ENCODE results near the gene CX3CR1. TPM values are rescaled to one million over a fixed set of nuclear protein-coding genes. Genes with fewer than 3 reads are reported as not detected.
A peak's percentile ranks its signal among the peaks of the same experiment; 100 is the strongest.

Gene CX3CR1
- total and polyA plus RNA-seq, 2 experiments from 2014 or later = not detected

DNA sequence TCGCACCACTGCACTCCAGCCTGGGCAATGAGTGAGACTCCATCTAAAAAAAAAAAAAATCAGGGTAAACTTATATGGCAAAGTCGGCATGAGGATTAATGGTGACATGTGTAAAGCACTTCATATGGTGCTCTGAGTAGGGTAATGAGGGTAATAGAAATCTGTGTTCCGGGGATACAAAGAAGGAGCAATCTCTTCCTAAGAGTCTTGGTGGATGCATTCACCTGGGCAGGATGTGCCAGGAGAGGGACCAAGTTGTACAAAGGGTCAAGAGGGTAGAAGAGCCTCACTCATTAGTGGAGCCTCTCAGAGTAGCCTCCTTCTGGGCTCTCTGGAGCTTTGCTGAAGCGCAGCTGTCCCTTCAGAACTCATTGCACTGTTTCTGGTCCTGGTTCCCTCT, 9.3 kb upstream of the CX3CR1 start:
- Histone ChIP-seq H3K4me3 (no peak overlapping the region), H4K20me1 (ENCODE audit: insufficient read depth) (no peaks in the 10 kb centered on the region), H3K79me2 (ENCODE audit: insufficient read depth) (no peaks in the 10 kb centered on the region), H3K36me3 (ENCODE audit: low read depth) (no peaks in the 10 kb centered on the region), H3K27ac (no peak overlapping the region), H2AFZ (no peak overlapping the region), H3K4me2 (ENCODE audit: unreplicated experiment) (no peak overlapping the region), H3K27me3 (replicated peaks; ENCODE audit: insufficient read depth) (no peaks in the 10 kb centered on the region; the same call in 1 of the 2 replicates), H3K4me1 (ENCODE audit: insufficient read depth) (no peaks in the 10 kb centered on the region), H3K9me3 (ENCODE audit: low read depth) (no peaks in the 10 kb centered on the region), H3K9me2 (ENCODE audit: insufficient read depth) (no peaks in the 10 kb centered on the region), H3F3A (ENCODE audit: insufficient read depth) (no peaks in the 10 kb centered on the region), H3K9ac (no peak overlapping the region)
- WGBS, 2 experiments (ENCODE audit: low coverage in 1 of 2, low lambda C conversion rate in 2 of 2, missing lambda C conversion rate in 2 of 2) = 77 to 78% methylated on average over 4 of the region's 4 CpGs
- no peak for TF ChIP-seq EZH2 (IDR thresholded peaks at IDR 0.05; ENCODE audit: insufficient read depth, poor library complexity, severe bottlenecking)
- no peak for TF ChIP-seq EZH2phosphoT487 (IDR thresholded peaks at IDR 0.05; ENCODE audit: insufficient read depth, low read depth)
- in situ Hi-C loops (cut with MboI) = loop anchor here (10.0 kb wide), 1 partner anchor 194 kb away; no protein-coding TSS in a partner anchor
- DNase-seq = no peak

DNA sequence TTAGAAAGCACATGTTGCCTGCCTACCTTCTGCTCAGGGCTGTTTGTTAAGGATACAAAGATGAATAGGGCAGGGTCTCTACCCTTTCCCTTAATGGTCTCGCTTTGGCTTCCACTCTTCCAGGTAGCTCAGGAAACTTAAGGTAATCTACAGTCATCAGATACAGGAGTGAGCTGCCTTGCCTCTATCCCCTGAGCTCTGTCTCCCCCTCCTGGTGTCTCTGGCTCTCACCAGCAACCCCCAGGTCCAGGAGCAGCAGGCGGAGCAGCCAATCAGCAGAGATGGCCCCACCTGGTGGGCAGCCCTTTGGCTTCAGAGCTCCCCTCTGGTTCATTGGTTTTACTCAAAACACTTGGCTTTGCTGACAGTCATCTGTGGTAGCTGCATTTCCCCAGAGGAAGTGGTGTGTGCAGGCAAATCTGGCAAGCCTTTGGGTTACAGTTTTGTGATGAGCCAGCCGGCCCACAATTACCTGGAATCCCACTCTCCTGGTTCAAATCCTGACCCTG, 8.5 kb upstream of the CX3CR1 start:
- 26 to 30% methylated on average over 3 of the region's 3 CpGs for WGBS, 2 experiments (ENCODE audit: low coverage in 1 of 2, low lambda C conversion rate in 2 of 2, missing lambda C conversion rate in 2 of 2)
- TF ChIP-seq EZH2phosphoT487 (IDR thresholded peaks at IDR 0.05; ENCODE audit: insufficient read depth, low read depth) (no peak), EZH2 (IDR thresholded peaks at IDR 0.05; ENCODE audit: insufficient read depth, poor library complexity, severe bottlenecking) (no peak)
- no peaks in the 10 kb centered on the region for H3K36me3 ChIP-seq (ENCODE audit: low read depth)
- no peak overlapping the region for H3K4me3 ChIP-seq
- H3F3A ChIP-seq (ENCODE audit: insufficient read depth) = no peaks in the 10 kb centered on the region
- H3K27ac ChIP-seq = no peak overlapping the region
- in situ Hi-C loops (cut with MboI) = loop anchor here (10.0 kb wide), 1 partner anchor 194 kb away; no protein-coding TSS in a partner anchor
- no peak overlapping the region for H3K4me2 ChIP-seq (ENCODE audit: unreplicated experiment)
- no peak overlapping the region for H2AFZ ChIP-seq
- H3K4me1 ChIP-seq (ENCODE audit: insufficient read depth) = no peaks in the 10 kb centered on the region
- H3K79me2 ChIP-seq (ENCODE audit: insufficient read depth) = no peaks in the 10 kb centered on the region
- H3K9me3 ChIP-seq (ENCODE audit: low read depth) = no peaks in the 10 kb centered on the region
- H4K20me1 ChIP-seq (ENCODE audit: insufficient read depth) = no peaks in the 10 kb centered on the region
- no peaks in the 10 kb centered on the region for H3K9me2 ChIP-seq (ENCODE audit: insufficient read depth)
- H3K27me3 ChIP-seq (replicated peaks; ENCODE audit: insufficient read depth) = no peaks in the 10 kb centered on the region; the same call in 1 of the 2 replicates
- peak; percentile 80 for DNase-seq
- no peak overlapping the region for H3K9ac ChIP-seq

DNA sequence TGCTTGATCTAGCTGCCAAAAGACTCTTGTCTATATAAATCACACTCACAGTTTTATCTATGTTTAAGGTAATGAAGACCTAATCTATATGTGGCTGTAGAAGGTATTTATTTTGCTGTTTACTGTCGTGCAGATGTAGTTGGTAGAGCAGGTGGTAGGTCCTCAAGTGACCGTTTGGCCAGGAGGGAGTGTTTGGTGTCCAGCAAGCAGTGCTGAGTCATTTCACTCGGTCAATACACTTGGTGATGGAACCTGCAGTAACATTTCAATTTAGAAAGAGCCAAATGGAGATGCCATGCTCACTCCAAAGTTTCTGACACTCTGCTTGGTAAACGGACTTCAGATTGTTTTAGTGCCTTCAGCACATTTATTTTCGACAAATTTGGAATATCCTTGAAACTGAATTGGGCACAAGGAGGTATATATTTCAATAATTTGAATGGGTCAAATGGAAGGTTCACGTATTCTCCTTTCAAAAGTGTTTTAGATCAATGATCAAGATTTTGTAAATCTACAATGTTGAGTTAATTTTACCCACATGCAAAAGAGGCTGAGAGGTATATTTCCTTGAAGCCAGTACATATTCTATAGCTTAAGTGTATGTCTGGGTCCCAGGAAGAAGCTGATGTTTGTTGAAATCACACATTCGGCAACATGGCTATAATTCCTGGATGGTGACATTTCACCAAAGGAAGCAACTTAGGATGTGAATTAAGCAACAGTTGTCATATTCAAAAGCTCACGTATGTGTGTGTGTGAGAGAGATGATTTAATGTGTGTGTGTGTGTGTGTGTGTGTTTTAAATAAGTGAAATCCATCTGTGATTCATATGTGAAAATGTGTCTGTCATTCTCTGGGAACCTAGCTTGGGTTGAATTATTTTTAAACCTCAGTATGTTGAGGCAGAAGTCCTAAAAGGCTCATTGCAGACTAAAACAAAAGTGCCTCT, 7.7 kb upstream of the CX3CR1 start:
- H3F3A ChIP-seq (ENCODE audit: insufficient read depth) = no peaks in the 10 kb centered on the region
- no peaks in the 10 kb centered on the region for H3K36me3 ChIP-seq (ENCODE audit: low read depth)
- H2AFZ ChIP-seq = no peak overlapping the region
- no peak overlapping the region for H3K9ac ChIP-seq
- no peak overlapping the region for H3K4me3 ChIP-seq
- no peaks in the 10 kb centered on the region for H3K4me1 ChIP-seq (ENCODE audit: insufficient read depth)
- H3K9me3 ChIP-seq (ENCODE audit: low read depth) = no peaks in the 10 kb centered on the region
- H3K79me2 ChIP-seq (ENCODE audit: insufficient read depth) = no peaks in the 10 kb centered on the region
- H3K27me3 ChIP-seq (replicated peaks; ENCODE audit: insufficient read depth) = no peaks in the 10 kb centered on the region; the same call in 1 of the 2 replicates
- 23 to 25% methylated on average over 8 of the region's 8 CpGs for WGBS, 2 experiments (ENCODE audit: low coverage in 1 of 2, low lambda C conversion rate in 2 of 2, missing lambda C conversion rate in 2 of 2)
- peak; percentile 22 for DNase-seq
- H3K27ac ChIP-seq = no peak overlapping the region
- in situ Hi-C loops (cut with MboI) = loop anchor here (10.0 kb wide), 1 partner anchor 193 kb away; no protein-coding TSS in a partner anchor
- no peaks in the 10 kb centered on the region for H3K9me2 ChIP-seq (ENCODE audit: insufficient read depth)
- H4K20me1 ChIP-seq (ENCODE audit: insufficient read depth) = no peaks in the 10 kb centered on the region
- no peak for TF ChIP-seq EZH2phosphoT487 (IDR thresholded peaks at IDR 0.05; ENCODE audit: insufficient read depth, low read depth)
- no peak for TF ChIP-seq EZH2 (IDR thresholded peaks at IDR 0.05; ENCODE audit: insufficient read depth, poor library complexity, severe bottlenecking)
- H3K4me2 ChIP-seq (ENCODE audit: unreplicated experiment) = no peak overlapping the region

DNA sequence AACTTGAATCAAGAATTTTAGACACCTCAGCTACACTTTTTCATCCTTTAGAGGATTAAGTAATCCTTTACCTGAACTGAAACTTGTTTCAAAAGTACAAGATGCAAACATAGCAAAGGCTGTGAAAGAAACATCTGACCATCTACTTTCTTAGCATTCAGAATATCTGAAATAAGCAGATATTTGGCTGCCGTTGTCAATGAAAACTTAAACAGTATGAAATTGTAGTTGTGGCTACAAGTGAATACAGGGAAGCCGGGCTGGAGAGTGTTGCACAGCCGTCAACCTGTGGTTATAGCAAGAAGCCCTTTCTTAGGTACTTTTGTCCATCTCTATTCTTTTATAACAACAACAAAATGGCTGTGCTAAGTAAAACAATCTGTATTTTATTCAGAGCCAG, 6.9 kb upstream of the CX3CR1 start:
- no peak for TF ChIP-seq EZH2 (IDR thresholded peaks at IDR 0.05; ENCODE audit: insufficient read depth, poor library complexity, severe bottlenecking)
- TF ChIP-seq EZH2phosphoT487 (IDR thresholded peaks at IDR 0.05; ENCODE audit: insufficient read depth, low read depth) = no peak
- H3K9me3 ChIP-seq (ENCODE audit: low read depth) = no peaks in the 10 kb centered on the region
- DNase-seq = no peak
- H3K36me3 ChIP-seq (ENCODE audit: low read depth) = no peaks in the 10 kb centered on the region
- H3K27me3 ChIP-seq (replicated peaks; ENCODE audit: insufficient read depth) = no peaks in the 10 kb centered on the region; the same call in 1 of the 2 replicates
- no peaks in the 10 kb centered on the region for H3K9me2 ChIP-seq (ENCODE audit: insufficient read depth)
- H3K79me2 ChIP-seq (ENCODE audit: insufficient read depth) = no peaks in the 10 kb centered on the region
- H3K27ac ChIP-seq = no peak overlapping the region
- H3K9ac ChIP-seq = no peak overlapping the region
- no peaks in the 10 kb centered on the region for H4K20me1 ChIP-seq (ENCODE audit: insufficient read depth)
- no peaks in the 10 kb centered on the region for H3F3A ChIP-seq (ENCODE audit: insufficient read depth)
- 63 to 70% methylated on average over 3 of the region's 3 CpGs for WGBS, 2 experiments (ENCODE audit: low coverage in 1 of 2, low lambda C conversion rate in 2 of 2, missing lambda C conversion rate in 2 of 2)
- no peak overlapping the region for H3K4me3 ChIP-seq
- no peak overlapping the region for H2AFZ ChIP-seq
- in situ Hi-C loops (cut with MboI) = loop anchor here (10.0 kb wide), 1 partner anchor 192 kb away; no protein-coding TSS in a partner anchor
- H3K4me2 ChIP-seq (ENCODE audit: unreplicated experiment) = no peak overlapping the region
- no peaks in the 10 kb centered on the region for H3K4me1 ChIP-seq (ENCODE audit: insufficient read depth)

Measured in GM23248 (cell line).